Activated CD8-positive, alpha-beta T cell treated with anti-CD3 and anti-CD28 coated beads for 36 hours (primary cell): ENCODE measurements around the gene SCAF11. TPM values are rescaled to one million over a fixed set of nuclear protein-coding genes. Genes with fewer than 3 reads are reported as not detected.

Experiments
- ATAC-seq: fragments of 200-7000 bp; cut with Tn5 transposase; one replicate; pipeline ENCODE4 v1.10.0; 2021; ENCODE audit warnings: mild to moderate bottlenecking, moderate library complexity
- CTCF ChIA-PET: fragments of 350-600 bp; sonication (Branson Sonifier 250); formaldehyde crosslinking; loops from one replicate; lab custom pipeline; 2021; ENCODE audit warnings: antibody characterized with exemption; lab: Charles Lee
- POLR2A ChIA-PET: fragments of 350-600 bp; sonication (Branson Sonifier 250); formaldehyde crosslinking; loops from one replicate; lab custom pipeline; 2021; ENCODE audit warnings: antibody characterized with exemption; lab: Charles Lee
- DNase-seq: peaks from one replicate; pipeline ENCODE4 v3.0.0-alpha.2; 2020
- H3K27ac Mint-ChIP-seq: one replicate; pipeline ENCODE4 v1.8.0; 2021; ENCODE audit warnings: mild to moderate bottlenecking, mixed read lengths
- H3K27me3 Mint-ChIP-seq: one replicate; pipeline ENCODE4 v1.8.0; 2021; ENCODE audit warnings: mixed read lengths
- H3K36me3 Mint-ChIP-seq: one replicate; pipeline ENCODE4 v1.8.0; 2021; ENCODE audit warnings: low read depth, mixed read lengths
- H3K4me1 Mint-ChIP-seq: one replicate; pipeline ENCODE4 v1.8.0; 2021; ENCODE audit warnings: low read depth, mixed read lengths
- H3K4me3 Mint-ChIP-seq: one replicate; pipeline ENCODE4 v1.8.0; 2021; ENCODE audit warnings: mild to moderate bottlenecking, moderate library complexity, mixed read lengths
- H3K9me3 Mint-ChIP-seq: one replicate; pipeline ENCODE4 v1.8.0; 2021; ENCODE audit warnings: mixed read lengths
- intact Hi-C: fragments of 100-400 bp; cut with micrococcal nuclease; formaldehyde crosslinking; loops from one replicate; pipeline ENCODE4 v1.10.0; 2022
- total RNA-seq, 2 experiments: library from RNA; stranded (reverse); gene quantifications; one replicate each; pipeline ENCODE4 v1.2.3, GENCODE V29; 2021
- TF ChIP-seq, protein P1 (sequence below): fragments of 200-600 bp; IDR thresholded peaks from one replicate; pipeline ENCODE4 v1.8.0; 2022; ENCODE audit warnings: antibody characterized with exemption, mild to moderate bottlenecking

The SCAF11 gene
- total RNA-seq, 2 experiments from 2014 or later = 110 to 117 TPM

GRCh38 chr12:45913631-45914030, 76.7 kb downstream of the SCAF11 start:
- Mint-ChIP-seq H3K4me3 (no peak overlapping the region), H3K27ac (no peak overlapping the region), H3K36me3 (peaks cover 8% of the 10 kb centered on the region), H3K9me3 (no peaks in the 10 kb centered on the region), H3K4me1 (no peaks in the 10 kb centered on the region), H3K27me3 (no peaks in the 10 kb centered on the region)
- POLR2A ChIA-PET = interaction anchor here (1.0 to 1.2 kb wide), 2 partner anchors 12 to 146 kb away, joined by 3 read pairs; no protein-coding TSS in a partner anchor
- ATAC-seq (no peak), DNase-seq (no peak)
- CTCF ChIA-PET = no interaction called here
- intact Hi-C loops = no loop called here
- TF ChIP-seq, protein P1, sequence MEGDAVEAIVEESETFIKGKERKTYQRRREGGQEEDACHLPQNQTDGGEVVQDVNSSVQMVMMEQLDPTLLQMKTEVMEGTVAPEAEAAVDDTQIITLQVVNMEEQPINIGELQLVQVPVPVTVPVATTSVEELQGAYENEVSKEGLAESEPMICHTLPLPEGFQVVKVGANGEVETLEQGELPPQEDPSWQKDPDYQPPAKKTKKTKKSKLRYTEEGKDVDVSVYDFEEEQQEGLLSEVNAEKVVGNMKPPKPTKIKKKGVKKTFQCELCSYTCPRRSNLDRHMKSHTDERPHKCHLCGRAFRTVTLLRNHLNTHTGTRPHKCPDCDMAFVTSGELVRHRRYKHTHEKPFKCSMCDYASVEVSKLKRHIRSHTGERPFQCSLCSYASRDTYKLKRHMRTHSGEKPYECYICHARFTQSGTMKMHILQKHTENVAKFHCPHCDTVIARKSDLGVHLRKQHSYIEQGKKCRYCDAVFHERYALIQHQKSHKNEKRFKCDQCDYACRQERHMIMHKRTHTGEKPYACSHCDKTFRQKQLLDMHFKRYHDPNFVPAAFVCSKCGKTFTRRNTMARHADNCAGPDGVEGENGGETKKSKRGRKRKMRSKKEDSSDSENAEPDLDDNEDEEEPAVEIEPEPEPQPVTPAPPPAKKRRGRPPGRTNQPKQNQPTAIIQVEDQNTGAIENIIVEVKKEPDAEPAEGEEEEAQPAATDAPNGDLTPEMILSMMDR = no peak

- Mint-ChIP-seq H3K9me3 (no peaks in the 10 kb centered on the region), H3K4me1 (no peaks in the 10 kb centered on the region), H3K36me3 (peaks cover 5% of the 10 kb centered on the region), H3K27ac (no peak overlapping the region), H3K4me3 (no peak overlapping the region), H3K27me3 (no peaks in the 10 kb centered on the region)
- intact Hi-C loops = no loop called here
- ChIA-PET POLR2A (interaction anchor here (1.0 kb wide), 1 partner anchor 145 kb away, joined by 3 read pairs; no protein-coding TSS in a partner anchor), CTCF (no interaction called here)
- TF ChIP-seq, protein P1 = no peak
- DNase-seq (no peak), ATAC-seq (no peak)
These were observed 77.6 kb downstream of the SCAF11 start for GRCh38 chr12:45912774-45913173.

GRCh38 chr12:45909041-45909713, 81.2 kb downstream of the SCAF11 start:
- ChIA-PET POLR2A (no interaction called here), CTCF (no interaction called here)
- no peaks in the 10 kb centered on the region for H3K27me3 Mint-ChIP-seq
- TF ChIP-seq, protein P1 = no peak
- H3K4me1 Mint-ChIP-seq = no peaks in the 10 kb centered on the region
- ATAC-seq (no peak), DNase-seq (no peak)
- no peaks in the 10 kb centered on the region for H3K9me3 Mint-ChIP-seq
- peaks cover 7% of the 10 kb centered on the region for H3K36me3 Mint-ChIP-seq
- H3K4me3 Mint-ChIP-seq = no peak overlapping the region
- intact Hi-C loops = no loop called here
- H3K27ac Mint-ChIP-seq = no peak overlapping the region

DNA sequence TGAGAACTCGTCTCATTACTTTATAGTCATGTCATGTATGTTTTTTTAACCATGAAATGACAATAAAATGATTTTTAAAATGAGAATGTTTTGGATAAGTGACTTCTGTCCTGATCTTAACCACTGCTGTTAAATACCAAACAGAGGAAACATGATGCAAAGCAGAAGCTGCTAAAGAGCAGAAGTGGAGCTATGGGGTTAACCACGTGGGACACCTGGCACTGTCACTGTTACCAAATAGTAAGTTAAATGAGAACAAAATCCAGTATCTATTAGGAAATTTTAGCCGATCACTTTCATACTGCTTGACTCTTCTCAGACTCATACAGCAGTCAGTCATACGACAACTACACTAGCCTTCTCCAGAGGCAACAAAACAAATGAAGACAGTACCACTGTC, 82.4 kb downstream of the SCAF11 start:
- DNase-seq = no peak
- no peak for ATAC-seq
- Mint-ChIP-seq H3K4me3 (no peak overlapping the region), H3K36me3 (peaks cover 9% of the 10 kb centered on the region), H3K27ac (no peak overlapping the region), H3K4me1 (no peaks in the 10 kb centered on the region), H3K9me3 (no peaks in the 10 kb centered on the region), H3K27me3 (no peaks in the 10 kb centered on the region)
- intact Hi-C loops = no loop called here
- TF ChIP-seq, protein P1 = no peak
- POLR2A ChIA-PET = interaction anchor here (0.8 kb wide), 1 partner anchor 15 kb away, joined by 3 read pairs; no protein-coding TSS in a partner anchor
- CTCF ChIA-PET = interaction anchor here (1.1 kb wide), 1 partner anchor 18 kb away, joined by 3 read pairs; no protein-coding TSS in a partner anchor

DNA sequence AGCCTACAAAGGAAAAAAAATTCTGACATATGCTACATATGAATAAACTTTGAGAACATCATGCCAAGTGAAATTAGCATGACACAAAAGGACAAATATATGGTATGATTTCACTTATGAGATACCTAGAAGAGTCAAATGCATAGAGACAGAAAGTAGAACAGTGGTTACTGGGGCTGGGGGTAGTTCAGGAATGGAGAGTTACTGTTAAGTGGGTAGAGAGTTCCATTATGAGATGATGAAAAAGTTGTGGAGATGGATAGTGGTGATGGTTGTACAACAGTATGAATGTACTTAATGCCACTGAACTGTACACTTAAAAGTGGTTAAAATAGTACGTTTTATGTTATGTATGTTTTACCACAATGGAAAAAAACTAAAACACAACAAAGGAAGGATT, 92.3 kb downstream of the SCAF11 start:
- DNase-seq (no peak), ATAC-seq (no peak)
- ChIA-PET CTCF (no interaction called here), POLR2A (no interaction called here)
- no peaks in the 10 kb centered on the region for H3K27me3 Mint-ChIP-seq
- H3K4me3 Mint-ChIP-seq = no peak overlapping the region
- H3K27ac Mint-ChIP-seq = no peak overlapping the region
- TF ChIP-seq, protein P1 = no peak
- H3K36me3 Mint-ChIP-seq = peaks cover 49% of the 10 kb centered on the region
- intact Hi-C loops = no loop called here
- H3K9me3 Mint-ChIP-seq = peaks cover 3% of the 10 kb centered on the region
- peaks cover 12% of the 10 kb centered on the region for H3K4me1 Mint-ChIP-seq
